T1000 (cell line): ENCODE data around the gene CLDN5.

ENCODE experiments used
- DNase-seq: peaks from one replicate; lab custom pipeline; 2025; ENCODE audit warnings: mixed read lengths; lab: John Stamatoyannopoulos, UW

CLDN5 gene

GRCh38 chr22:19522190-19522880 lies 1.9 kb downstream of the CLDN5 start:
- no peak for DNase-seq

GRCh38 chr22:19520566-19521305 lies 3.5 kb downstream of the CLDN5 start:
- no peak for DNase-seq

GRCh38 chr22:19520007-19520406 lies 4.2 kb downstream of the CLDN5 start:
- DNase-seq: no peak

DNA sequence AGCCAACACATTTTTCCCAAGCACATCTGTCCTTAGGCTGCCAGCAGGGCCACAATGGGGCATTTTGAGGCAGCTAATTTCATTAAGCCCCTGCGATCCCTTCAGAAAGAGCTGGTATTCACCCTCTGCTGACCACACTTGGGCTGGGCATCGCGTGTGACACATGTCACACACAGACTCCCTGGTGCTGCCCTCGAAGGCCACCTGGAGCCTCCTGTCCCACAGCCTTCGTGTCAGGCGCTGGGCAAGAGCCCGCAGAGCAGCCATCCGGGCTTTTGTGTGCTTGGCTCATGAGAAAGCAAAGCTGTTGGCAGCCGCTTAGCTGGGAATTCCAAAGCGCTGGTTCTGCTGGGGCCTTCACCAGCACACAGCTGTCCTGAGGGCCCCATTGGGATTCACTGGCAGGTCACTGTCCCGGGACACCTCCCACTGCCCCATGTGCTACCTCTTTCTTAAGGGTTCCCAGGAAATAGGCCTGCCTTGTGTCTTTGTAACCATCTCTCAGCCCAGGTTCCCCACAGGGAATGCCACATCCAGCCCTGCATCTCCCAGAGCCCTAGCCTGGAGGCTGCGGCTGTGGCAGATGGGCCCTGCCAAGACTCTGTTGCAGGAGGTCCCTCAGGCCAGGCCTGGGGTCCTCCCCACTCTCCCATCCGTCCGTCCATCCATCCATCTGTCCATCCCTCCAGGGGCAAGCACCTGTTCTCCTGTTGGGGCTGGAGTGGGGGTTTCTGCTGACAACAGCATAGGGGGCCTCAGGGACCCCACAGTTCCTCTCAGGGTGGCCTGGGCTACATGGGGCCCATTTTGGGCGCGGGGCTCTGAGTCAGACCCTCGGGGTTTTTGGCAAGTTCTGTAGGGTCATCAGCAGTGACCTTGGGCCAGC lies 4.9 kb downstream of the CLDN5 start:
- no peak for DNase-seq

GRCh38 chr22:19518635-19519034 lies 5.6 kb downstream of the CLDN5 start:
- DNase-seq: no peak

GRCh38 chr22:19517919-19518611 lies 6.1 kb downstream of the CLDN5 start:
- DNase-seq: no peak

DNA sequence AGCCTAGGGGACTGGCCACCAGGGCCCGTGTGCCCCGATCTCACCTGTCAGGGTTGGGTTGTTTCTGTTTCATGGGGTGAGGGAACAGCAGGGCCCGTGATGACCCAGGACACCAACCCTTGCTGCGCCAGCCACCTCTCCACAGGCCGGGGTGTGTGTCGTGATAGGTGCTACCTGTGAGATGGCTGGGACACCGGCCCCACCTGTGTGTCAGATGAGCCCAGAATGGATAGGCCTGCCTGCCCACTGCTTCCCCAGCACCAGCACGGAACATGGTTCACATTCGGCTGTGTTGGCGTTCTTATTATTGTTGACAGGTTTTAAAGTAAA lies 7.1 kb downstream of the CLDN5 start:
- DNase-seq: no peak

DNA sequence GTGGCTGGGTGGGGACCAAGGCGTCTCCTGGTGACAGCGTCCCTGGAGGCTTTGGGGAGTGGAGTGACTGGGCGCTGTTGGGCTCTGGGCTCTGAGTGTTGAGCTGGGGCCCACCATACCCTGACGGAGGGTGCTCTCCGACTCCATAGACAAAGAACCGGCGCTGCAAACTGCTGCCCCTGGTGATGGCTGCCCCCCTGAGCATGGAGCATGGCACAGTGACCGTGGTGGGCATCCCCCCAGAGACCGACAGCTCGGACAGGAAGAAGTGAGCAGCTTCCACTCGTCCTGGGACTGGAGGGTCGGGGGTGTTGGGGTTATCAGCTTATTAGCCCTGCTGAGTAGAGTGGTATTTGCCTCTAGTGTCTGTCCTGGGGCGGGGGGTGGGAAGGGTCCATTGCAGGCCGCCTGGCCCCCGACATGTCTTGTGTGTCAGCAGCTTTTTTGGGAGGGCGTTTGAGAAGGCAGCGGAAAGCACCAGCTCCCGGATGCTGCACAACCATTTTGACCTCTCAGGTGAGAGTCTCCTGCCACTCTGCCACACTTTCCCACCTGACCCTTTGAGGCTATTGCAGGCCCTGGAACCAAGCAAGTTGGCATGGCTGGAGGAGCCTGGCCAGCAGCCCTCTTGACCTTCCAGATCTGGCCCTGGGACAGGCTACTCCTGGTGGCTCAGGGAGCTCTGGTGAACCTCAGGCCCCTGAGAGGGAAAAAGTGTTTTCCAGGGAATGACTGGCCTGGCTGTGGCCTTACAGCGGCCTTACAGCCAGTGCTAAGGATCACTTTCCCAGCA lies 7.6 kb downstream of the CLDN5 start:
- DNase-seq: no peak

DNA sequence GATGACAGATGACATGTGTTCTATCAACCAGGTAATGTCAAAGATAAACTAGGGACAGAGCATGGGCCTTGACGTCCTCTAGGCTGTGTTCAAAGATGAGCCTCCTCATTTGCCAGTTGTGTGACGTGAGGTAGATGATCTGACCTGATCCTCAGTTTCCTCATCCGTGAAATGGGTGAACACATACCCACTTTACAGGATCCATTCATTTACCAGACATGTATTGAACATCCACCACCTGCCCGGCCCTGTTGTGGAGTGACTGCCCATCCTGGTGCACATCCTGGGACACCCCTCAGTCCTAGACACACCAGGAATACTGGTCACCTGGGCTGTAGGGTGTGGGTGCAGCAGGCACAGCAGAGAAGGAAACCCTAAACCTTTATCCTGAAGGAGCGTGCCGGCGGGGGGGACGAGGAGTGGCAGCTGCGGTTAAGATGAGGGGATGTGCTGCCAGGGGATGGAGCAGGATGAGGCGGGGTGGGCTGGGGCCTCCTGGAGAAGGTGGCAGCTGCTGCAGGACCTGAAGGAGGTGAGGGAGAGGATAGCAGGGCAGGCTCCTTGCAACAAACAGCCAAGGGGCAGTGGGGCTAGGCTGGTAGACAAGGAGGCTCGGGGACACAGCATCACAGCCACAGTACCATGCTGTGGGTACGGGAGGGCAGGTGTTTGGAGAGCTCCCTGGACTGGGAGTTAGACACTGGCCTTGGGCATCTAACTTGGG lies 8.4 kb downstream of the CLDN5 start:
- DNase-seq: no peak

- DNase-seq: no peak
Measured at GRCh38 chr22:19514831-19515565, 9.2 kb downstream of the CLDN5 start.

DNA sequence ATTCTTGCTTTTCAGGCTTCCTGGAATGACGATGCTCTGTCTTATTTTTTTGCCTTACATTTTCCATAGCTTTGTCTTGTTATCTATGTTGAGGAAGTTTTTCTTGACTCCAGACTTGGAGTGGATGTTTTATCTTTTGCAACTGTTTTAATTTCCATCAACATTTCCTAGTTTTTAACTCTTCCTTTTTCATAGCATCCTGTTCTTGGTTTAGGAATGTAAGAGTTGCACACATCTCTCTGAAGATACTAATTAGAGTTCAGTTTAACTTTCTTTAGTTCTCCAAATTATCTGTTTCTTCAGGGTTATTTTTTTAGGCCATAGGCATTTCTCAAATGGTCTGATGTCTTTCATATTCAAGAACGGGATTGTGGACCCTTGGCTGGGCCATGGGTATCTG lies 10.4 kb downstream of the CLDN5 start:
- no peak for DNase-seq

- DNase-seq: no peak
Measured at GRCh38 chr22:19510919-19511341, 13.3 kb downstream of the CLDN5 start.

DNA sequence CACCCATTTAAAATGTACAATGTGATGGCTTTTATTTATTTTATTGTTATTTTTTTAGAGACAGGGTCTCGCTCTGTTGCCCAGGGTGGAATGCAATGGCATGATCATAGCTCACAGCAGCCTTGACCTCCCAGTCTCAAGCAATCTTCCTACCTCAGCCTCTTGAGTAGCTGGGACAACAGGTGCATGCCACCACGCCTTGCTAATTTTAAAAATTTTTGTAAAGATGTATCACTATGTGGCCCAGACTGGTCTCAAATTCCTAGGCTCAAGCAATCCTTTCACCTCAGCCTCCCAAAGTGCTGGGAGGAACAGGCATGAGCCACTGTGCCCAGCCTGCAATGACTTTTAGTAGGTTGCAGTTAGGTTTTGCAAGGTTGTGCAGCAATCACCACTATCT lies 14.3 kb downstream of the CLDN5 start:
- no peak for DNase-seq

DNA sequence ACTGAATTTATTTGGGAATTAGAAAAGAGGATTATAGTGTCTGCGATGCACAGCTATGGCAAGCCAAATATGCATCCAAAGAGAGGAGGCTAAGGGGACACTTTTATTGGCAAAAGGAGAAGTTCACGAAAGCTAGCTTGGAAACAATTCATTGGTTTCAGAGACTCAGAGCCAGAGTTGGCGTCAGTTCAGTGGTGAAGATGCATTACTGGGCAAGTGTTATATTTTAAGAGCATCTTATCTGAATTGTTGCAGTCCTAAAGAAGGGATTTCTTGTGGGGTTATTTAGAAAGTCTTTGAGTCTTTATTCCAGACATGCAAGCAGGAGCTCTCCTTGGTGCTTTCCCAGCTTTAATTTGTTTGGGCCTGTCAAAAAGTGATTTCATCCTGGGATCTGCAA lies 15.0 kb downstream of the CLDN5 start:
- no peak for DNase-seq

GRCh38 chr22:19508024-19508776 lies 16.0 kb downstream of the CLDN5 start:
- no peak for DNase-seq

DNA sequence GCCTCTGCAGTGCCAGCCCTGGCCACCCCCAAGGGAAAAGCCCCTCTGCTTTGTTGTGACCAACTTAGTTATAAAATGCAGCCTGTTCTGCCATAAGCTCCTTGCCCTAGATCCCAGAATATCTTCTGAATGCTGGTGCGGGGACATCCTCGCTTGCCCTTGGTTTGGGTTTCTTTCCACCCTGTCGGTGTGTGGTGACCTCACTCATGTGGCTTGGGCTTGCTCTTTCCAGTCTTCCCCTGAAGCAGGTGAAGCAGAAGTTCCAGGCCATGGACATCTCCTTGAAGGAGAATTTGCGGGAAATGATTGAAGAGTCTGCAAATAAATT lies 16.7 kb downstream of the CLDN5 start:
- no peak for DNase-seq

DNA sequence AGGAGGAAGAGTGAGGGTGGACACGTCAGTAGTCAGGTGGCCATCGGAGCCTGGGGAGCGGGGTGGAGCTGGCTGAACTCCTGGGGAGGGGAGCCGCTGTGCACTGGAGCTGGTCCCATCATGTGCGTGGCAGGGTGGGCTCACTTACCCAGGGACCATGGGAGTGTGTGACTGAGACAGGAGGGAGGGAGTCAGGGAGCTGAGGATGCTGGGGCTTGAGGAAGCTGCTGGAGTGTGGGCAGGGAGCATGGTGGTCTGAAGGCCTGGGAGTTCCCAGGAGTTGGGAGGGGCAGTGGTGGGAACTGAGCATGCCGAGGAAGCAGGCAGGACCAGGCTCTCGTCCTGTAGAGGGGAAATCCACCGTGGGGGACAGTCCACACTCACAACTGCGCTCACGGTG lies 18.0 kb downstream of the CLDN5 start:
- DNase-seq: no peak

DNA sequence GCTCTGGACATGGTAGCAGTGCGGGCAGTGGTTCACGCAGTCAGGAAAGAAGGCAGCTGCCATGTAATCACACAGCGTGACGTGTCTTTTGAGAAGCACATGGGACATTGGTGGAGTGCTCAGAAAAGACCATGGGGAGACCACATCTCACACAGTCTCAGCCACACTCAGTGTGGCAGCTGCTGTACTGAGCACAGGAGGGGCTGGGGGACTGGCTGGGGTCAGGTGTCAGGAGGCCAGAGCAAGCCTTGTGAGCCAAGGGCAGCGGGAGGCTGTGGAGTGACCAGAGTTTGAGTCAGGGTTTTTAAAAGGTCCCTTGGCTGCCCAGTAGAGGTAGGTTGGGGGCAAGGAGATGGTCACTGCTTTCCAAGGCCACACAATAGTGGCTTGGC lies 18.5 kb downstream of the CLDN5 start:
- DNase-seq: no peak
